BLaER1 (cell line): Measurements from ENCODE around the gene CPVL.
A peak's percentile ranks its signal among the peaks of the same experiment; 100 is the strongest.
"Not testable (repeated sequence)": the region's sequence is repeated elsewhere in the genome, so short reads cannot be mapped to it uniquely, and the experiment has no call there.

Experiments
- H3K27ac ChIP-seq: shearing (Covaris generic); formaldehyde crosslinking; 2 replicates; pipeline ENCODE4 v1.8.1; 2022
- H3K27me3 ChIP-seq: shearing (Covaris generic); formaldehyde crosslinking; 2 replicates; pipeline ENCODE4 v1.8.1; 2022
- H3K36me3 ChIP-seq: shearing (Covaris generic); formaldehyde crosslinking; 2 replicates; pipeline ENCODE4 v1.8.1; 2022
- H3K4me1 ChIP-seq: shearing (Covaris generic); formaldehyde crosslinking; 2 replicates; pipeline ENCODE4 v1.8.1; 2022
- H3K4me2 ChIP-seq: shearing (Covaris generic); formaldehyde crosslinking; 2 replicates; pipeline ENCODE4 v1.8.1; 2022
- H3K4me3 ChIP-seq: shearing (Covaris generic); formaldehyde crosslinking; 2 replicates; pipeline ENCODE4 v1.8.1; 2022
- H3K9ac ChIP-seq: shearing (Covaris generic); formaldehyde crosslinking; 2 replicates; pipeline ENCODE4 v1.8.1; 2022
- H3K9me3 ChIP-seq: shearing (Covaris generic); formaldehyde crosslinking; 2 replicates; pipeline ENCODE4 v1.8.1; 2022
- H4K20me1 ChIP-seq: shearing (Covaris generic); formaldehyde crosslinking; 2 replicates; pipeline ENCODE4 v1.8.1; 2022
- Cebpa-rat ChIP-seq: shearing (Covaris generic); IDR thresholded peaks from 2 replicates; pipeline ENCODE4 v1.8.1; 2022

The CPVL gene

DNA sequence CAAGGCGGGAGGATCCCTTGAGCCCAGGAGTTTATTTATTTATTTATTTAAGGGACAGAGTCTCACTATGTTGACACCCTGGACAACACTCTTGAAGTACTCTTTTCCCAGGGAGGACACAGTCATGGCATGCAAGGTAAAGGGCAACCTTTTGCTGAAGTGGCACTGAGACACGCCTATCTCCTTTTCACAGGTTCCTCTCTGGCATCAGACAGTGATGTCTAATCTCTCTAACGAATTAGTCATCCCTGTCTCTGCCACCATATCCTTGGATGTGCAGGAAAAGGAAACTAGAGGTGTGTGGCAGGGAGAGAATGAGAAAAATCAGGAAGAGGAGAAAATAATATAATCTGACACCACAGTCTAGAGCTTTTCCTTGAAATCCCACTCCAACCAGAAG, 19.5 kb downstream of the CPVL start:
- no peak overlapping the region for H3K27ac ChIP-seq
- H3K4me2 ChIP-seq: no peak overlapping the region
- TF ChIP-seq Cebpa-rat: no peak
- H3K9ac ChIP-seq: no peak overlapping the region
- H3K36me3 ChIP-seq: no peaks in the 10 kb centered on the region
- no peak overlapping the region for H3K4me3 ChIP-seq
- peaks cover 10% of the 10 kb centered on the region for H3K4me1 ChIP-seq
- no peaks in the 10 kb centered on the region for H3K27me3 ChIP-seq
- no peaks in the 10 kb centered on the region for H3K9me3 ChIP-seq
- H4K20me1 ChIP-seq: no peaks in the 10 kb centered on the region

DNA sequence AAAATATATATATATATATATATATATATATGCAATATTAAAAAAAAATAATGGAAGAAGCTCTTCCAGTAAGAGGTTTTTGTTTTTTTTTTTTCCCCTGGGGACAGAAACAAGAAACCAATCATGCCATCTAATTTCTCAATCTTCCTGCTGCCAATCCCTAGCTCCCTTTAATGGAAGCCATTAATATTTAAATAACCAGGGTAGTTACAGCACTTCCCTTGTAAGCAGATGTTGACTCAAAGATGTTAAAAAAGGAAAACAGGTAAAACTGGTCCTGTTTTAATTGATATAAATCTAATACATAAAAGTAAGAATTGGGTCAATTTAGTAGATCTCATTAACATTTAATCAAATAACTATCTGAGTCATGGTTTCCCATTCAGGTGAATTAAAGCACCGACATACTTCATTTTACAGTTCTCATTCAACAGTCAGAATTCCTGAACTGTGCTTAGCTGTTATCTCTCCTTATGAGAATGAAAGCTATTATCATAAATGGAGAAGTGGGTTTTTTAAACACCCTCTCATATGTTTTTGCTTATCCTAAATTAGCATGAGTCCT, 22.6 kb downstream of the CPVL start:
- H3K36me3 ChIP-seq: no peaks in the 10 kb centered on the region
- H3K9ac ChIP-seq: no peak overlapping the region
- TF ChIP-seq Cebpa-rat: no peak
- H4K20me1 ChIP-seq: no peaks in the 10 kb centered on the region
- H3K4me2 ChIP-seq: no peak overlapping the region
- H3K9me3 ChIP-seq: no peaks in the 10 kb centered on the region
- no peaks in the 10 kb centered on the region for H3K27me3 ChIP-seq
- no peaks in the 10 kb centered on the region for H3K4me1 ChIP-seq
- no peak overlapping the region for H3K27ac ChIP-seq
- no peak overlapping the region for H3K4me3 ChIP-seq

DNA sequence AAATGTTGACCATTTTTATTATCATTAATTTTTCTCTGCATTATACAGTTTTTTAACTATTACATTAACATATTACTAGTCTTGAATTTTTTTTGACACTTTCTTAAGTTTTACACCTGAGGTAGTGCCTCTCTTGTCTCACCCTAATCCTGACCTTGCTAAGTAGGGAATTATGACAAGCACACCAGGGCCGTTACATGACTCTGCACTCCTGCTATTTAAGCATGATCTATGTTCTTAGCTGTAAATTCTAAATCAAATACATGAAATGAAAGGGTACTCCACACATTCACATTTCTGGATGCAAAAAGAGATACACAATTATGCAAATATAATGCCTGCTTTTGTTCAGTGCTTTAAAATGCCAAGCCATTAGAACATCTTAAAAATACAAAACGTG, 23.6 kb downstream of the CPVL start:
- Histone ChIP-seq H3K27ac (no peak overlapping the region), H3K4me1 (no peaks in the 10 kb centered on the region), H3K4me2 (no peak overlapping the region), H4K20me1 (no peaks in the 10 kb centered on the region), H3K9me3 (no peaks in the 10 kb centered on the region), H3K36me3 (no peaks in the 10 kb centered on the region), H3K4me3 (no peak overlapping the region), H3K27me3 (no peaks in the 10 kb centered on the region), H3K9ac (no peak overlapping the region)
- TF ChIP-seq Cebpa-rat: no peak

DNA sequence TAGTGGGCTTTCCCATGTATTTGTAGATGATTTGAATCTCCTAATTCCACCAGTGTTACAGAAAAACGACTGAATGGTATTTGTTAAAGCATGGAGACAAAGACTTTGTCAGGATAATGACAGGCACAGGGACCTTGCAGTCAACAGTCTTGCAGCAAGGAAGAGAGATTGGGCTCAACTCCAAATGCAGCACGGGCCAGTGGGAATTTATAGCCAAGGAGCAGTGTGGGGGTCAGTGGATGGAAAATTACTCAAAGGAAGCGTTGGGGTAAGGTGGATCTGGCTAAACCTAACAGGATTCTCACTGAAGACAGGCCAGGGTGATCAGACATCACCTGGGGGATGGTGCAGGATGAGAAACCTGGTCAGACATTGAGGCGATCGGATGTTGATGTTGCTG, 24.3 kb downstream of the CPVL start:
- no peaks in the 10 kb centered on the region for H3K36me3 ChIP-seq
- no peak overlapping the region for H3K4me2 ChIP-seq
- TF ChIP-seq Cebpa-rat: no peak
- no peaks in the 10 kb centered on the region for H3K27me3 ChIP-seq
- no peak overlapping the region for H3K9ac ChIP-seq
- no peaks in the 10 kb centered on the region for H3K4me1 ChIP-seq
- no peak overlapping the region for H3K27ac ChIP-seq
- no peaks in the 10 kb centered on the region for H4K20me1 ChIP-seq
- no peaks in the 10 kb centered on the region for H3K9me3 ChIP-seq
- H3K4me3 ChIP-seq: no peak overlapping the region

DNA sequence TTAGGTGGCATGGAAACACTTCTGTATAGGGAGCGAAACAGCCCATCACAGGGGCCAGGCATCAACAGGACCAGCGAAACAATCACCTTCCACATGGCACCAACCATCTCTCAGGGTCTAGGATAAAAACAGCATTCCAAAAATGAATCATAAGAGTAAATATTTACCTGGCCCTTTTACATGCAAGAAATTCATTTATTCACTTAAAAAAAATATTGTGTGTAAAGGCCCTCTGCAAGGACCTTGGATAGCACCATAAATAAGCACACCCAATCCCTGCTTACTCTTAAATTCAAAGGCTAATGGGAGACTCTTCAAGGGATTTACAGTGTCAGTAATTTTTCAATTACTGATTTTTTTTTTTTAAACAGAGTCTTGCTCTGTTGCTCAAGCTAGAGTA, 25.4 kb downstream of the CPVL start:
- no peak for TF ChIP-seq Cebpa-rat
- H3K9me3 ChIP-seq: no peaks in the 10 kb centered on the region
- H3K4me3 ChIP-seq: no peak overlapping the region
- no peaks in the 10 kb centered on the region for H4K20me1 ChIP-seq
- H3K4me2 ChIP-seq: no peak overlapping the region
- H3K36me3 ChIP-seq: no peaks in the 10 kb centered on the region
- H3K27me3 ChIP-seq: no peaks in the 10 kb centered on the region
- H3K9ac ChIP-seq: no peak overlapping the region
- peaks cover 5% of the 10 kb centered on the region; the same call in 1 of the 2 replicates for H3K4me1 ChIP-seq
- no peak overlapping the region for H3K27ac ChIP-seq

DNA sequence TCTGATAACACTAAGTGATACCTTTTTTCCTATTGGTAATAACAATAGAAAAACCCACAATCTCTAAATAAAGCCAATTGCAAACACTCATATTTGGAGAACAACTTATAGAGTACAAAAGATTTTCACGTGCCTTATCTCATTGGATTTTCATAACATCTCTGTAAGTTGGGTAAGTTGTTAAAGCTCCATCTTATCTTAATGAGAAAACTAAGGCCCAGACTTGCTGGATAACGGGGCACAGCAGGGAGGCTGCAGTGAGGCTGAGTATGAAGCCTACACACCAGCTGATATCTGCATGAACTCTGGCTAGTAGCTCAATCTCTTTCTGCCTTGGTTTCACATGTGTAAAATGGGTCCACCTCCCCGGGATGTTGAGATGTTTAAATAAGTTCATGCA, 26.8 kb downstream of the CPVL start:
- Histone ChIP-seq H3K27ac (no peak overlapping the region), H3K27me3 (no peaks in the 10 kb centered on the region), H4K20me1 (no peaks in the 10 kb centered on the region), H3K4me2 (no peak overlapping the region), H3K36me3 (no peaks in the 10 kb centered on the region), H3K9me3 (no peaks in the 10 kb centered on the region), H3K4me3 (no peak overlapping the region), H3K9ac (no peak overlapping the region), H3K4me1 (peaks cover 5% of the 10 kb centered on the region; the same call in 1 of the 2 replicates)
- TF ChIP-seq Cebpa-rat: no peak

DNA sequence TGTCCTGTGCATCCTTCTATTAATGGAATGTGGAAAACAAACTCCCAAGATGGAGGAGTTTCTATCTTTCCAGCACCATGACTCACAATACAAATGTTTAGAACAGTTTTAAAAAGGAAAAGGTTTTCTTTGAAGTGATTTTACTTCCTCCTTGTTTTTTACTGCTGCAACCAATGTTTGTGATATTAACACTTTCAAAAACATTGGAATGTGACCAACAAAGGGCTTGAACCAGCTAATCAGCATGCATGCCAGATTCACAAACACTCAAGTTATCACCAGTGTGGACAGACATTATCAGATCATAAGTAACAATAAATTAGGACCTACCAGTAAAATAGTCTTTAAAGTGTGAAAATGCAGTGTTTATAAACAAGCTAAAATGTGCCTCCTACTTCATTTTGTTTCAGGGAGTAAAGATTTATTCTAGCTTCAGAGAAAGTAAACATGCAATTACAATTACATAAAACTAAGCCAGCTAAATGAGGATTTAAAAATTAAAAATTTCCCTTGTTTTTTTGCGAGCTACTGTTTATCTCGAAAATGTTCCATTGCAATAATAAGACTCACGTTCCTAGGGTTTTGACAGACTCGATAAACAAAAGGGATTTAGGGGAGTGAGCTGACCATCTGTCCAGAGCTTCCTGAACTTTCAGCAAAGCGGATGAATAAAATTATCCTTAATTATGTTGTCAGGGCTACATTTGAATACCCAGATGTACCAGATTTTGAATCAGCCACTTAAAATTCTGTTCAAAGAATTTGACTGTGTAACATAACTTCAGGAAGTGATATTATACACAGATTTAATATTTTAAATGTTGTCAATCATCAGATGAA, 29.8 kb downstream of the CPVL start:
- Histone ChIP-seq H3K27me3 (no peaks in the 10 kb centered on the region), H3K4me1 (peaks cover 20% of the 10 kb centered on the region), H3K4me3 (no peak overlapping the region), H3K27ac (no peak overlapping the region), H3K36me3 (no peaks in the 10 kb centered on the region), H3K4me2 (no peak overlapping the region), H4K20me1 (no peaks in the 10 kb centered on the region), H3K9ac (no peak overlapping the region), H3K9me3 (no peaks in the 10 kb centered on the region)
- no peak for TF ChIP-seq Cebpa-rat

DNA sequence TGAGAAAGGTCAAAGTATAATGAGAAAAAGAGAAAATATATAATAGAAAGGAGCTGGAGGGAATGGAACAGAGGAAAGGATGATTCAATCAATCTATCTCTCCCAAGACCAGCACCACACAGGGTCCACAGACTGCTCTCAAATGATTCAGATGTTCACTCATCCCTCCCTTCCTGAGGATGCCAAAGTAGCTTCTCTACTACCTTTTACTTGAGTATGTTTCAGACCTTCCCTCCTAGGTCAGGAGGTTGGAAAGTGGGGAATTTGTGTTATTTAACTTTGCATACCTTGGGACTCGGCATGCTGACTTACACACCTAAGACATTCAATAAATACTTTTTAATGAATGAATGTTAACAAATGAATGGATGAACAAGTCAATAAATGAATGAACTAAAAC, 30.6 kb downstream of the CPVL start:
- peaks cover 20% of the 10 kb centered on the region for H3K4me1 ChIP-seq

DNA sequence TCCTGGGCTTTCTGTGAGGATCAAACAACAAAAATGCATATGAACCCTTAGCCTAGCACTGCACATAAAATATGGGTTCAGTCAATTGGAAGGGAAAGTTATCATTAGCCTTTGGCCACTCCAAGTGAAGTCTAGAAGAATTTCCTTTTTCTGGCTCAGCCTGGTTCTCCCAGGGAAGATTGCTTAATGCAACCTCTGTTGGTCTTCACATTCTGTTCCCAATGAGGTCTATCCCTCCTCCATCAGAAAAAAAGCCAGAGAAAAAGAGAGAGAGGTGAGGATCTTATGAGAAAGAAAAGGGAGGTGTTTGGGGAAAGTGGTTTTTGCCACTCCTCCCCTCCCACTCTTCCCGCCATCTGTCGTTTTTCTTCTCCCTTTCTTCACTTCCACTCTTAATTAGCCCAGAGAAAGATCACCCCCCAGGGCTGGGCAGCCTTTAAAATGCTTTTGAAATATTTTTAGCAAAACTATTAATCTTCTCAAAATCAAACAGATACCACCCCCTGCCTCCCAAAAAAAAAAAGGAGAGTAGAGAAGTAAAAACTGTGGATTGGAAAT, 31.1 kb downstream of the CPVL start:
- H3K9ac ChIP-seq: no peak overlapping the region
- peaks cover 21% of the 10 kb centered on the region for H3K4me1 ChIP-seq
- no peaks in the 10 kb centered on the region for H4K20me1 ChIP-seq
- H3K27ac ChIP-seq: no peak overlapping the region
- H3K4me2 ChIP-seq: no peak overlapping the region
- no peaks in the 10 kb centered on the region for H3K36me3 ChIP-seq
- TF ChIP-seq Cebpa-rat: no peak
- no peak overlapping the region for H3K4me3 ChIP-seq
- no peaks in the 10 kb centered on the region for H3K27me3 ChIP-seq
- H3K9me3 ChIP-seq: no peaks in the 10 kb centered on the region

More for the DNA sequence above, 30.6 kb downstream of the CPVL start:
- H3K27ac ChIP-seq: no peak overlapping the region
- no peak overlapping the region for H3K4me3 ChIP-seq
- no peak overlapping the region for H3K9ac ChIP-seq
- no peaks in the 10 kb centered on the region for H3K27me3 ChIP-seq
- H3K4me2 ChIP-seq: no peak overlapping the region
- no peaks in the 10 kb centered on the region for H4K20me1 ChIP-seq
- H3K36me3 ChIP-seq: no peaks in the 10 kb centered on the region
- H3K9me3 ChIP-seq: no peaks in the 10 kb centered on the region
- no peak for TF ChIP-seq Cebpa-rat

DNA sequence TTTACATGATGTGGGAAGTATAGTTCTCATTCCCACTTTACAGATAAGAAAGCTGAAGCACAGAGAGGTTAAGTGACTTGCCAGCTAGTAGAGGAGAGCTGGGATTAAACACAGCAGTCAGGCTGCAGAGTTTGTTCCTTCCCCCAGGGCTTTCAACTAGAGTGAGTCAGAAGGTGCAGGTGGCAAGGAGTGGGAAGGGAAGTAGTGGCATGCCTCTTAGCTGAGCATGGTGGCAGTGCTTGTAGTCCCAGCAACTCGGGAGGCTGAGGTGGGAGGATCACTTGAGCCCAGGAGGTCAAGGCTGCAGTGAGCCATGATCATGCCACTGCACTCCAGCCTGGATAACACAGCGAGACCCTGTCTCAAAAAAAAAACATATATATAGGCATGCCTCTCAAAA, 32.1 kb downstream of the CPVL start:
- H3K36me3 ChIP-seq, H3K27ac ChIP-seq, H3K9ac ChIP-seq, H3K27me3 ChIP-seq, H3K9me3 ChIP-seq, H4K20me1 ChIP-seq, H3K4me3 ChIP-seq: not testable (repeated sequence)
- H3K4me2 ChIP-seq: peak overlapping the region; percentile 63
- H3K4me1 ChIP-seq: peaks cover 31% of the 10 kb centered on the region
